22Rv1 (cell line): ENCODE results near the gene APOE.
"Not testable (repeated sequence)": the region's sequence is repeated elsewhere in the genome, so short reads cannot be mapped to it uniquely, and the experiment has no call there.

Source experiments
- ZFX ChIP-seq: fragments of 450-650 bp; IDR thresholded peaks from 2 replicates; pipeline ENCODE4 v1.6.1; 2017; ENCODE audit warnings: antibody characterized with exemption, borderline replicate concordance
- TF ChIP-seq, protein P1 (sequence below): fragments of 450-650 bp; IDR thresholded peaks from 2 replicates; pipeline ENCODE4 v1.5.1; 2017; ENCODE audit warnings: mild to moderate bottlenecking

DNA sequence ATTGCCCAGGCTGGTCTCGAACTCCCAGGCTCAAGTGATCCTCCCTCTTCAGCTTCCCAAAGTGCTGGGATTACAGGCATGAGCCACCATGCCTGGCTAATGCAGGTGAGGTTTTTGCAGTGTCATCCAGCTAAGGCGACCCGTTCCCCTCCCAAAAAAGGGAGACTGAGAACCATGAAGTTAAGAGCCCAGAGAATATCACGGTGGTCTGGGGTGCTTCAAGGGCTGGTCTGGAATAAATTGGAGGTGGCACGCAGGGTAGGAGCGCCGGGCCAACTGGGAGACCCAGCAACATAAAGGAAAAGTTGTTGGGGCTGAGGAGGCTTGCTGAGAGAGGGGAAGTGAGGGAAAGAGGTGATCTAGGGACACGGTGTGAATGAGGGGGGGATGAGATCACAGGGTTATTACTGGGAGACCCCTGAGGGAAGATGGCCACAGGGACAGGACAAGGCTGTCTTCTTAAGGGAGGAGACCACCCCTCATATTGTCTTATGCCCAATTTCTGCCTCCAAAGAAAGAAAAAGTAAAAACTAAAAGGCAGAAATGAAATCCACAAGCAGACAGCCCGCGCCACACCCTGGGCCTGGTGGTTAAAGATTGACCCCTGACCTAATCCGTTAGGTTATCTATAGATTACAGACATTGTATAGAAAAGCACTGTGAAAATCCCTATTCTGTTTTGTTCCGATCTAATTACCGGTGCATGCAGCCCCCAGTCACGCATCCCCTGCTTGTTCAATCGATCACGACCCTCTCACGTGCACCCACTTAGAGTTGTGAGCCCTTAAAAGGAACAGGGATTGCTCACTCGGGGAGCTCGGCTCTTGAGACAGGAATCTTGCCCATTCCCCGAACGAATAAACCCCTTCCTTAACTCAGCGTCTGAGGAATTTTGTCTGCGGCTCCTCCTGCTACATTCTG, 8.2 kb downstream of the APOE start:
- TF ChIP-seq, protein P1, sequence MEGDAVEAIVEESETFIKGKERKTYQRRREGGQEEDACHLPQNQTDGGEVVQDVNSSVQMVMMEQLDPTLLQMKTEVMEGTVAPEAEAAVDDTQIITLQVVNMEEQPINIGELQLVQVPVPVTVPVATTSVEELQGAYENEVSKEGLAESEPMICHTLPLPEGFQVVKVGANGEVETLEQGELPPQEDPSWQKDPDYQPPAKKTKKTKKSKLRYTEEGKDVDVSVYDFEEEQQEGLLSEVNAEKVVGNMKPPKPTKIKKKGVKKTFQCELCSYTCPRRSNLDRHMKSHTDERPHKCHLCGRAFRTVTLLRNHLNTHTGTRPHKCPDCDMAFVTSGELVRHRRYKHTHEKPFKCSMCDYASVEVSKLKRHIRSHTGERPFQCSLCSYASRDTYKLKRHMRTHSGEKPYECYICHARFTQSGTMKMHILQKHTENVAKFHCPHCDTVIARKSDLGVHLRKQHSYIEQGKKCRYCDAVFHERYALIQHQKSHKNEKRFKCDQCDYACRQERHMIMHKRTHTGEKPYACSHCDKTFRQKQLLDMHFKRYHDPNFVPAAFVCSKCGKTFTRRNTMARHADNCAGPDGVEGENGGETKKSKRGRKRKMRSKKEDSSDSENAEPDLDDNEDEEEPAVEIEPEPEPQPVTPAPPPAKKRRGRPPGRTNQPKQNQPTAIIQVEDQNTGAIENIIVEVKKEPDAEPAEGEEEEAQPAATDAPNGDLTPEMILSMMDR = not testable (repeated sequence)
- TF ChIP-seq ZFX = not testable (repeated sequence)
